HepG2 (cell line): ENCODE measurements around the gene ELL3. TPM values are rescaled to one million over a fixed set of nuclear protein-coding genes. Genes with fewer than 3 reads are reported as not detected.

Experiments used
- BRCA1 ChIP-seq: sonication (generic); formaldehyde crosslinking; IDR thresholded peaks from 2 replicates; pipeline ENCODE4 v1.4.0; 2020; ENCODE audit warnings: missing genetic modification reagents
- FOXO1 ChIP-seq: sonication (generic); formaldehyde crosslinking; IDR thresholded peaks from 2 replicates; pipeline ENCODE4 v1.4.0; 2020; ENCODE audit warnings: missing genetic modification reagents
- KDM6A ChIP-seq: IDR thresholded peaks from 2 replicates; pipeline ENCODE4 v1.6.1; 2016; ENCODE audit warnings: low read depth
- MAZ ChIP-seq, 2 experiments: sonication (generic) in 1 of 2; formaldehyde crosslinking in 1 of 2; IDR thresholded peaks; 2 replicates each; pipeline versions ENCODE4 v1.5.0 to v1.6.1; 2012 to 2020; ENCODE audit warnings: low read depth in 2 of 2, mild to moderate bottlenecking in 2 of 2, borderline replicate concordance in 1 of 2, improper control_type of control experiment in 1 of 2, low read length in 1 of 2, missing genetic modification reagents in 1 of 2, moderate library complexity in 1 of 2
- PHF20 ChIP-seq: sonication (generic); formaldehyde crosslinking; IDR thresholded peaks from 2 replicates; pipeline ENCODE4 v1.5.0; 2020; ENCODE audit warnings: mild to moderate bottlenecking, missing genetic modification reagents
- ZNF20 ChIP-seq: sonication (generic); formaldehyde crosslinking; IDR thresholded peaks from 2 replicates; pipeline ENCODE4 v1.4.0; 2020; ENCODE audit warnings: mild to moderate bottlenecking, moderate library complexity, missing genetic modification reagents
- ZNF274 ChIP-seq: sonication (generic); formaldehyde crosslinking; IDR thresholded peaks from 2 replicates; pipeline ENCODE4 v1.5.1; 2020; ENCODE audit warnings: mild to moderate bottlenecking, missing genetic modification reagents
- ZNF335 ChIP-seq: sonication (generic); formaldehyde crosslinking; IDR thresholded peaks from 2 replicates; pipeline ENCODE4 v1.4.0; 2020; ENCODE audit warnings: missing genetic modification reagents
- ZNF546 ChIP-seq: sonication (generic); formaldehyde crosslinking; conservative IDR thresholded peaks from 2 replicates; pipeline ENCODE4 v1.8.1; 2023; ENCODE audit warnings: mild to moderate bottlenecking, missing genetic modification reagents
- ZNF614 ChIP-seq: IDR thresholded peaks from 2 replicates; pipeline ENCODE4 v1.6.1; 2018; ENCODE audit warnings: missing biosample characterization, missing genetic modification reagents, inconsistent platforms, borderline replicate concordance
- polyA plus RNA-seq, 8 experiments: library from polyadenylated mRNA; depleted of rRNA in 3 of 8; stranded (reverse) in 7 of 8; unstranded in 1 of 8; fragments of >200 nt; fragmentation: Illumina TruSeq in 4 of 8; extraction: Trizol in 4 of 8; gene quantifications; 2 replicates each; pipeline versions ENCODE4 v1.2.1 to v1.2.3, GENCODE V29; 2011 to 2016; ENCODE audit warnings: low read depth in 4 of 8, missing spikeins in 1 of 8, mixed read lengths in 1 of 8; ENCODE audit not compliant: insufficient read depth in 1 of 8
- total RNA-seq, 5 experiments: library from RNA; depleted of rRNA; stranded (reverse); fragments of >200 nt; fragmentation: Illumina TruSeq; extraction: Trizol; gene quantifications; 2 replicates each; pipeline ENCODE4 v1.2.3, GENCODE V29; 2016; ENCODE audit warnings: low read depth in 1 of 5
- TF ChIP-seq, protein P1 (sequence below): sonication (generic); formaldehyde crosslinking; IDR thresholded peaks from 2 replicates; pipeline ENCODE4 v1.8.1; 2023; ENCODE audit warnings: mild to moderate bottlenecking, inconsistent platforms, moderate library complexity, missing genetic modification reagents, borderline replicate concordance
- TF ChIP-seq, protein P2 (sequence below): sonication (generic); formaldehyde crosslinking; IDR thresholded peaks from 2 replicates; pipeline ENCODE4 v1.5.1; 2020; ENCODE audit warnings: mild to moderate bottlenecking, missing genetic modification reagents, borderline replicate concordance
- TF ChIP-seq, protein P3 (sequence below): IDR thresholded peaks from 2 replicates; pipeline ENCODE4 v1.6.1; 2016; ENCODE audit warnings: low read depth
- TF ChIP-seq, protein P4 (sequence below), 2 experiments: sonication (generic) in 1 of 2; formaldehyde crosslinking in 1 of 2; IDR thresholded peaks; 2 replicates each; pipeline versions ENCODE4 v1.5.1 to v1.6.1; 2011 to 2020; ENCODE audit warnings: borderline replicate concordance in 1 of 2, low read depth in 1 of 2, low read length in 1 of 2, mild to moderate bottlenecking in 1 of 2, missing genetic modification reagents in 1 of 2, moderate library complexity in 1 of 2
- TF ChIP-seq, protein P5 (sequence below): sonication (generic); formaldehyde crosslinking; IDR thresholded peaks from 2 replicates; pipeline ENCODE4 v1.4.0; 2020; ENCODE audit warnings: missing genetic modification reagents

The ELL3 gene
- total and polyA plus RNA-seq, 2 of the 13 experiments (the other 11 are each of a cell fraction or from before 2014, with no cell fraction given), result 6.1 to 8.8 TPM

DNA sequence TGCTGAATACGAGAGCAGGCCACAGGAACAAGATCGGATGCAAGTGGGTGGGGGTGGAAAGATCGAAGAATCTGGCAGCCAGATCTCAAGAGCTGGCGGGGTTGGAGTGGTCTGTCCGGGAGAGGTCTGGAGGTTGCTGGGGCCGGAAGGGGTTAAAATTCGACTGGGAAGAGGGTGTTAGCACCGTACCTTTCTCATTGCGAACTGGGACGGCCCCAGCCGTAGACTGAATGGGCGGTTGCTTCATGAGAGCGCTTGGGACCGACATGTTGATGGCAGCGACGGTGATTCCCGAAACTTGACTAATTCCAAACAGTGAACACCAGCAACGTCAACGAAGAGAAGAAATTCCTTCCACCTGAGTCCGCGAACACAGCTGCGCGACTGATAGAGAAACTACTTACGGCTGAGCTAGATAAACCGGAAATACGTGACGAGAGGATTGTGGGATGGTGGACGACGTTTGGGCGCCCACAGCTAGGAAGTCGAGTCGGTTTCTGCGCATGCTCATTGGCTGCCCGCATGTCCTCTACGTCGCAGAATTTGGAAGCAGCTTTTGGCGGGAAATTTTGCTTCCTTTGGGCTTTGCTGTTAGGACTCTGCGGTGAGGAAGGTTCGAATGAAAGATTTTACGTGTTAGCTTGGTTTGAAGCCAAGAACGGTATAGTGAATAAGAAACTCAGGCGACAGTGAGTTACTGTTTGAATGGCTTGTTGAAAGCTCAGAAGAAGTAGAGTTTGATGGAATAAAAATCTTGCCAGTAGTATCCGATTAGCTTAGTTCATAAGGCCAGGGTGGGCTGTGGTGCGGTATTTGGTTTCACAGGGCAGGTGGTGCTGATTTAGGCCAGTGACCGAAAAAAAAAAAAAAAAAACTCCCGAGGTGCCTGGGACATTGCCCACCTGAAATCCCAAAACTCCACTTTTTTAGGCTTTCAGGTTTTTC, 47.8 kb upstream of the ELL3 start, which contains the start of gene MFAP1 (continued):
- no peak for TF ChIP-seq KDM6A (CRISPR knock-in tag)
- TF ChIP-seq, protein P1, sequence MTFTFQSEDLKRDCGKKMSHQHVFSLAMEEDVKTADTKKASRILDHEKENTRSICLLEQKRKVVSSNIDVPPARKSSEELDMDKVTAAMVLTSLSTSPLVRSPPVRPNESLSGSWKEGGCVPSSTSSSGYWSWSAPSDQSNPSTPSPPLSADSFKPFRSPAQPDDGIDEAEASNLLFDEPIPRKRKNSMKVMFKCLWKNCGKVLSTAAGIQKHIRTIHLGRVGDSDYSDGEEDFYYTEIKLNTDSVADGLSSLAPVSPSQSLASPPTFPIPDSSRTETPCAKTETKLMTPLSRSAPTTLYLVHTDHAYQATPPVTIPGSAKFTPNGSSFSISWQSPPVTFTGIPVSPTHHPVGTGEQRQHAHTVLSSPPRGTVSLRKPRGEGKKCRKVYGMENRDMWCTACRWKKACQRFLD (CRISPR knock-in tag), result no peak
- no peak for TF ChIP-seq ZNF20
- TF ChIP-seq PHF20 (CRISPR knock-in tag), result peak; percentile 95
- 0 out of 2 replicates have a peak, but pooled peaks have one; percentile 58 for TF ChIP-seq ZNF335 (CRISPR knock-in tag)
- no peak for TF ChIP-seq MAZ (IDR thresholded peaks at IDR 0.05; ENCODE audit: borderline replicate concordance, low read depth, low read length)
- no peak for TF ChIP-seq MAZ (CRISPR knock-in tag; IDR thresholded peaks at IDR 0.05; ENCODE audit: low read depth)
- TF ChIP-seq, protein P2, sequence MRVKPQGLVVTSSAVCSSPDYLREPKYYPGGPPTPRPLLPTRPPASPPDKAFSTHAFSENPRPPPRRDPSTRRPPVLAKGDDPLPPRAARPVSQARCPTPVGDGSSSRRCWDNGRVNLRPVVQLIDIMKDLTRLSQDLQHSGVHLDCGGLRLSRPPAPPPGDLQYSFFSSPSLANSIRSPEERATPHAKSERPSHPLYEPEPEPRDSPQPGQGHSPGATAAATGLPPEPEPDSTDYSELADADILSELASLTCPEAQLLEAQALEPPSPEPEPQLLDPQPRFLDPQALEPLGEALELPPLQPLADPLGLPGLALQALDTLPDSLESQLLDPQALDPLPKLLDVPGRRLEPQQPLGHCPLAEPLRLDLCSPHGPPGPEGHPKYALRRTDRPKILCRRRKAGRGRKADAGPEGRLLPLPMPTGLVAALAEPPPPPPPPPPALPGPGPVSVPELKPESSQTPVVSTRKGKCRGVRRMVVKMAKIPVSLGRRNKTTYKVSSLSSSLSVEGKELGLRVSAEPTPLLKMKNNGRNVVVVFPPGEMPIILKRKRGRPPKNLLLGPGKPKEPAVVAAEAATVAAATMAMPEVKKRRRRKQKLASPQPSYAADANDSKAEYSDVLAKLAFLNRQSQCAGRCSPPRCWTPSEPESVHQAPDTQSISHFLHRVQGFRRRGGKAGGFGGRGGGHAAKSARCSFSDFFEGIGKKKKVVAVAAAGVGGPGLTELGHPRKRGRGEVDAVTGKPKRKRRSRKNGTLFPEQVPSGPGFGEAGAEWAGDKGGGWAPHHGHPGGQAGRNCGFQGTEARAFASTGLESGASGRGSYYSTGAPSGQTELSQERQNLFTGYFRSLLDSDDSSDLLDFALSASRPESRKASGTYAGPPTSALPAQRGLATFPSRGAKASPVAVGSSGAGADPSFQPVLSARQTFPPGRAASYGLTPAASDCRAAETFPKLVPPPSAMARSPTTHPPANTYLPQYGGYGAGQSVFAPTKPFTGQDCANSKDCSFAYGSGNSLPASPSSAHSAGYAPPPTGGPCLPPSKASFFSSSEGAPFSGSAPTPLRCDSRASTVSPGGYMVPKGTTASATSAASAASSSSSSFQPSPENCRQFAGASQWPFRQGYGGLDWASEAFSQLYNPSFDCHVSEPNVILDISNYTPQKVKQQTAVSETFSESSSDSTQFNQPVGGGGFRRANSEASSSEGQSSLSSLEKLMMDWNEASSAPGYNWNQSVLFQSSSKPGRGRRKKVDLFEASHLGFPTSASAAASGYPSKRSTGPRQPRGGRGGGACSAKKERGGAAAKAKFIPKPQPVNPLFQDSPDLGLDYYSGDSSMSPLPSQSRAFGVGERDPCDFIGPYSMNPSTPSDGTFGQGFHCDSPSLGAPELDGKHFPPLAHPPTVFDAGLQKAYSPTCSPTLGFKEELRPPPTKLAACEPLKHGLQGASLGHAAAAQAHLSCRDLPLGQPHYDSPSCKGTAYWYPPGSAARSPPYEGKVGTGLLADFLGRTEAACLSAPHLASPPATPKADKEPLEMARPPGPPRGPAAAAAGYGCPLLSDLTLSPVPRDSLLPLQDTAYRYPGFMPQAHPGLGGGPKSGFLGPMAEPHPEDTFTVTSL (CRISPR knock-in tag), result peak; percentile 57; the same call in 1 of the 2 replicates
- TF ChIP-seq FOXO1, result no peak
- peak; percentile 36; the same call in 1 of the 2 replicates for TF ChIP-seq ZNF546 (CRISPR knock-in tag)
- TF ChIP-seq, protein P3, sequence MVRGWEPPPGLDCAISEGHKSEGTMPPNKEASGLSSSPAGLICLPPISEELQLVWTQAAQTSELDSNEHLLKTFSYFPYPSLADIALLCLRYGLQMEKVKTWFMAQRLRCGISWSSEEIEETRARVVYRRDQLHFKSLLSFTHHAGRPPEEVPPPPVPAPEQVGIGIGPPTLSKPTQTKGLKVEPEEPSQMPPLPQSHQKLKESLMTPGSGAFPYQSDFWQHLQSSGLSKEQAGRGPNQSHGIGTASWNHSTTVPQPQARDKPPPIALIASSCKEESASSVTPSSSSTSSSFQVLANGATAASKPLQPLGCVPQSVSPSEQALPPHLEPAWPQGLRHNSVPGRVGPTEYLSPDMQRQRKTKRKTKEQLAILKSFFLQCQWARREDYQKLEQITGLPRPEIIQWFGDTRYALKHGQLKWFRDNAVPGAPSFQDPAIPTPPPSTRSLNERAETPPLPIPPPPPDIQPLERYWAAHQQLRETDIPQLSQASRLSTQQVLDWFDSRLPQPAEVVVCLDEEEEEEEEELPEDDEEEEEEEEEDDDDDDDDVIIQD (CRISPR knock-in tag), result no peak
- TF ChIP-seq ZNF614 (CRISPR knock-in tag), result 0 out of 2 replicates have a peak, but pooled peaks have one; percentile 27
- peak; percentile 69; the same call in 1 of the 2 replicates for TF ChIP-seq BRCA1 (CRISPR knock-in tag)
- TF ChIP-seq, protein P4, sequence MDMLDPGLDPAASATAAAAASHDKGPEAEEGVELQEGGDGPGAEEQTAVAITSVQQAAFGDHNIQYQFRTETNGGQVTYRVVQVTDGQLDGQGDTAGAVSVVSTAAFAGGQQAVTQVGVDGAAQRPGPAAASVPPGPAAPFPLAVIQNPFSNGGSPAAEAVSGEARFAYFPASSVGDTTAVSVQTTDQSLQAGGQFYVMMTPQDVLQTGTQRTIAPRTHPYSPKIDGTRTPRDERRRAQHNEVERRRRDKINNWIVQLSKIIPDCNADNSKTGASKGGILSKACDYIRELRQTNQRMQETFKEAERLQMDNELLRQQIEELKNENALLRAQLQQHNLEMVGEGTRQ (IDR thresholded peaks at IDR 0.05; ENCODE audit: low read depth, low read length), result no peak
- TF ChIP-seq, protein P4 (CRISPR knock-in tag; IDR thresholded peaks at IDR 0.05; ENCODE audit: borderline replicate concordance), result no peak
- TF ChIP-seq, protein P5, sequence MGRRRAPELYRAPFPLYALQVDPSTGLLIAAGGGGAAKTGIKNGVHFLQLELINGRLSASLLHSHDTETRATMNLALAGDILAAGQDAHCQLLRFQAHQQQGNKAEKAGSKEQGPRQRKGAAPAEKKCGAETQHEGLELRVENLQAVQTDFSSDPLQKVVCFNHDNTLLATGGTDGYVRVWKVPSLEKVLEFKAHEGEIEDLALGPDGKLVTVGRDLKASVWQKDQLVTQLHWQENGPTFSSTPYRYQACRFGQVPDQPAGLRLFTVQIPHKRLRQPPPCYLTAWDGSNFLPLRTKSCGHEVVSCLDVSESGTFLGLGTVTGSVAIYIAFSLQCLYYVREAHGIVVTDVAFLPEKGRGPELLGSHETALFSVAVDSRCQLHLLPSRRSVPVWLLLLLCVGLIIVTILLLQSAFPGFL (CRISPR knock-in tag), result no peak
- TF ChIP-seq ZNF274, result peak; percentile 78
